IMR-90 (cell line): Measurements from ENCODE around the gene NUDCD2.

Experiments
- BHLHE40 ChIP-seq: fragments of 150-350 bp; IDR thresholded peaks from 2 replicates; pipeline ENCODE4 v1.6.1; 2016; ENCODE audit warnings: mild to moderate bottlenecking, low read depth, low read length
- CTCF ChIP-seq: conservative IDR thresholded peaks from 2 replicates; pipeline ENCODE4 v1.5.1; 2012; ENCODE audit warnings: mild to moderate bottlenecking, low read depth, low read length, improper control_type of control experiment
- ELK1 ChIP-seq: fragments of 150-350 bp; IDR thresholded peaks from 2 replicates; pipeline ENCODE4 v1.6.1; 2016; ENCODE audit warnings: low read depth, mild to moderate bottlenecking, low read length, moderate library complexity, borderline replicate concordance
- MXI1 ChIP-seq: IDR thresholded peaks from 2 replicates; pipeline ENCODE4 v1.6.1; 2012; ENCODE audit warnings: low read depth, mild to moderate bottlenecking, low read length, moderate library complexity, borderline replicate concordance
- POLR2A ChIP-seq: IDR thresholded peaks from 2 replicates; pipeline ENCODE4 v1.6.1; 2012; ENCODE audit warnings: mild to moderate bottlenecking, low read depth, low read length
- RAD21 ChIP-seq: IDR thresholded peaks from 2 replicates; pipeline ENCODE4 v1.6.1; 2012; ENCODE audit warnings: low read length, improper control_type of control experiment
- RCOR1 ChIP-seq: IDR thresholded peaks from 2 replicates; pipeline ENCODE4 v1.6.1; 2012; ENCODE audit warnings: mild to moderate bottlenecking, low read length, improper control_type of control experiment; ENCODE audit not compliant: insufficient replicate concordance
- USF2 ChIP-seq: fragments of 150-350 bp; IDR thresholded peaks from 2 replicates; pipeline ENCODE4 v1.6.1; 2017; ENCODE audit warnings: mild to moderate bottlenecking, antibody characterized with exemption, low read length, low read depth

GRCh38 chr5:163475411-163475810, 15.5 kb upstream of the NUDCD2 start:
- TF ChIP-seq POLR2A (no peak), CTCF (no peak), ELK1 (no peak), USF2 (no peak), RAD21 (no peak), BHLHE40 (no peak), MXI1 (no peak), RCOR1 (no peak)
